ENCODE measurements around the gene ESF1. TPM values are rescaled to one million over a fixed set of nuclear protein-coding genes. Genes with fewer than 3 reads are reported as not detected.

The ESF1 gene
- total and polyA plus RNA-seq, 4 donors = 7.9 to 14.6 (median 10.4) TPM

DNA sequence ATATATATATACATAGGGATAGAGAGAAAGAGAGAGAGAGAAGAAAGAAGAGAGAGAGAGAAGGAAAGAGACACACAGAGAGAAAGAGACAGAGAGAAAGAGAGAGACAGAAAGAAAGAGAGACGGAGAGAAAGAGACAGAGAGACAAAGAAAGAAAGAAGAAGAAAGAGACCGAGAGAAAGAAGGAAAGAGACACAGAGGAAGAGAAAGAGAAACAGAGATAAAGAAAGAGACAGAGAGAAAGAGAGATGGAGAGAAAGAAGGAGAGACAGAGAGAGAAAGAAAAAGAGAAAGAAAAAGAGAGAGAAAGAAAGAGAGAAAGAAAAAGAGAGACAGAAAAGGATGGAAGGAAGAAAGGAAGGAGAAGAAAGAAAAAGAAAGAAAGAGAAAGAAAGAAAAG, 99.1 kb downstream of the ESF1 start:
- DNase-seq = no peak
- no peak for ATAC-seq (ENCODE audit: insufficient read depth, low FRiP score)
- Histone ChIP-seq H3K9me3 (ENCODE audit: control insufficient read depth in 4 of 4, insufficient read depth in 3 of 4, low read length in 3 of 4) (no peaks in the 10 kb centered on the region), H3K4me3 (no peak overlapping the region), H3K4me1 (ENCODE audit: control insufficient read depth in 5 of 5, insufficient read depth in 5 of 5, low read length in 5 of 5) (peaks cover 0 to 2% (median 0%) of the 10 kb centered on the region in 5 donors), H3K36me3 (ENCODE audit: control insufficient read depth in 4 of 4, insufficient read depth in 4 of 4, low read length in 4 of 4) (no peaks in the 10 kb centered on the region), H3K9ac (ENCODE audit: insufficient read depth in 1 of 2, low read length in 2 of 2) (no peak overlapping the region), H3K27me3 (ENCODE audit: control insufficient read depth in 3 of 3, insufficient read depth in 3 of 3, low read length in 2 of 3) (no peaks in the 10 kb centered on the region), H3K27ac (ENCODE audit: low read depth in 1 of 2, low read length in 1 of 2) (no peak overlapping the region)
- TF ChIP-seq, protein P1, sequence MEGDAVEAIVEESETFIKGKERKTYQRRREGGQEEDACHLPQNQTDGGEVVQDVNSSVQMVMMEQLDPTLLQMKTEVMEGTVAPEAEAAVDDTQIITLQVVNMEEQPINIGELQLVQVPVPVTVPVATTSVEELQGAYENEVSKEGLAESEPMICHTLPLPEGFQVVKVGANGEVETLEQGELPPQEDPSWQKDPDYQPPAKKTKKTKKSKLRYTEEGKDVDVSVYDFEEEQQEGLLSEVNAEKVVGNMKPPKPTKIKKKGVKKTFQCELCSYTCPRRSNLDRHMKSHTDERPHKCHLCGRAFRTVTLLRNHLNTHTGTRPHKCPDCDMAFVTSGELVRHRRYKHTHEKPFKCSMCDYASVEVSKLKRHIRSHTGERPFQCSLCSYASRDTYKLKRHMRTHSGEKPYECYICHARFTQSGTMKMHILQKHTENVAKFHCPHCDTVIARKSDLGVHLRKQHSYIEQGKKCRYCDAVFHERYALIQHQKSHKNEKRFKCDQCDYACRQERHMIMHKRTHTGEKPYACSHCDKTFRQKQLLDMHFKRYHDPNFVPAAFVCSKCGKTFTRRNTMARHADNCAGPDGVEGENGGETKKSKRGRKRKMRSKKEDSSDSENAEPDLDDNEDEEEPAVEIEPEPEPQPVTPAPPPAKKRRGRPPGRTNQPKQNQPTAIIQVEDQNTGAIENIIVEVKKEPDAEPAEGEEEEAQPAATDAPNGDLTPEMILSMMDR (IDR thresholded peaks at IDR 0.05; ENCODE audit: control extremely low read depth, extremely low read depth) = no peak
- WGBS, 2 donors = 83 to 87% methylated on average over 2 of the region's 2 CpGs

DNA sequence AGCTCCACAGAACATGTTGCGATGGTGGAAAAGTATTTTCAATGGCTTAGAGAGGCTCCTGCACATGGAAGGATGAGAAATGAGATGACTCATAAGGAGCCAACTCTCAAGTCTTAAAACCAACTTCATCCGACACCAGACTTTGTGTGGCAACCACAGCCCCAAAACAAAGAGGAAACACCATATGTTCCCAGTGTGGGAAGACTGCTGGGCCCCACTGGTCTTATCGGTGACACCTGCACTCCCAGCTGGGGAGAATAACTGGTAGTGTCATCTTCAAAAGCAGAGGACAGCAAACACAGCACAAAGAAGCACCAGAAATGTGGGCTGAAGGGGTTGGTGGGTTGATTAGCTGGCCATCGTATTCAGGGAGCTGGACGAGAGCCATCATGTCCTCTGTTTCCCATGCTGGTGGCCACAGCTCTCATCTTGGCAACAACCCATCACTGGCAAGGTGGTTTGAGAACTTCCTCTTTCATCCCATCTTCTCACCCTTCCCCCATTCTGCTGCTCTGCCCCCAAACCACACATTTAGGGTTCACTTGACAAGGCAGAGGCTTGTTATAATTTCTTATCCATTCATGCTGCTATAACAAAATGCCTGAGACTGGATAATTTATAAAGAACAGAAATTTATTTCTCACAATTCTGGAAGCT, 100.0 kb downstream of the ESF1 start:
- no peak for ATAC-seq (ENCODE audit: insufficient read depth, low FRiP score)
- no peaks in the 10 kb centered on the region for H3K27me3 ChIP-seq (ENCODE audit: control insufficient read depth in 3 of 3, insufficient read depth in 3 of 3, low read length in 2 of 3)
- H3K27ac ChIP-seq (ENCODE audit: low read depth in 1 of 2, low read length in 1 of 2) = no peak overlapping the region
- H3K4me1 ChIP-seq (ENCODE audit: control insufficient read depth in 5 of 5, insufficient read depth in 5 of 5, low read length in 5 of 5) = peaks cover 0 to 2% (median 0%) of the 10 kb centered on the region in 5 donors
- H3K36me3 ChIP-seq (ENCODE audit: control insufficient read depth in 4 of 4, insufficient read depth in 4 of 4, low read length in 4 of 4) = no peaks in the 10 kb centered on the region
- no peak for DNase-seq
- 34 to 53% methylated on average over 5 of the region's 5 CpGs for WGBS, 2 donors
- no peaks in the 10 kb centered on the region for H3K9me3 ChIP-seq (ENCODE audit: control insufficient read depth in 4 of 4, insufficient read depth in 3 of 4, low read length in 3 of 4)
- H3K4me3 ChIP-seq = no peak overlapping the region
- no peak overlapping the region for H3K9ac ChIP-seq (ENCODE audit: insufficient read depth in 1 of 2, low read length in 2 of 2)
- TF ChIP-seq, protein P1 (IDR thresholded peaks at IDR 0.05; ENCODE audit: control extremely low read depth, extremely low read depth) = no peak

GRCh38 chr20:13683833-13684232, 100.9 kb downstream of the ESF1 start:
- H3K4me3 ChIP-seq = no peak overlapping the region
- H3K9me3 ChIP-seq (ENCODE audit: control insufficient read depth in 4 of 4, insufficient read depth in 3 of 4, low read length in 3 of 4) = no peaks in the 10 kb centered on the region
- WGBS, 2 donors = 16 to 17% methylated on average over 1 of the region's 1 CpG
- H3K4me1 ChIP-seq (ENCODE audit: control insufficient read depth in 5 of 5, insufficient read depth in 5 of 5, low read length in 5 of 5) = peaks cover 0 to 7% (median 0%) of the 10 kb centered on the region in 5 donors
- no peaks in the 10 kb centered on the region for H3K27me3 ChIP-seq (ENCODE audit: control insufficient read depth in 3 of 3, insufficient read depth in 3 of 3, low read length in 2 of 3)
- no peaks in the 10 kb centered on the region for H3K36me3 ChIP-seq (ENCODE audit: control insufficient read depth in 4 of 4, insufficient read depth in 4 of 4, low read length in 4 of 4)
- no peak overlapping the region for H3K27ac ChIP-seq (ENCODE audit: low read depth in 1 of 2, low read length in 1 of 2)
- H3K9ac ChIP-seq (ENCODE audit: insufficient read depth in 1 of 2, low read length in 2 of 2) = no peak overlapping the region
- ATAC-seq (ENCODE audit: insufficient read depth, low FRiP score) (no peak), DNase-seq (no peak)
- TF ChIP-seq, protein P1 (IDR thresholded peaks at IDR 0.05; ENCODE audit: control extremely low read depth, extremely low read depth) = no peak
